Keratinocyte (primary cell): Measurements from ENCODE around the gene GAP43. TPM values are rescaled to one million over a fixed set of nuclear protein-coding genes. Genes with fewer than 3 reads are reported as not detected.

Experiments used
- DNase-seq: peaks from one replicate; pipeline ENCODE4 v3.0.0-alpha.2; 2011; ENCODE audit warnings: low read depth, missing footprints, low spot score
- FAIRE-seq: peaks from 2 replicates; lab custom pipeline; 2011; peaks lifted over from hg19 to GRCh38; lab: Jason Lieb, UNC
- H2AFZ ChIP-seq: 2 replicates; pipeline ENCODE4 v1.6.0; 2012; ENCODE audit warnings: low read length, control low read depth, inconsistent platforms; ENCODE audit not compliant: control insufficient read depth
- H3K27ac ChIP-seq: 2 replicates; pipeline ENCODE4 v1.5.1; 2011; ENCODE audit warnings: low read length; ENCODE audit not compliant: control insufficient read depth, insufficient read depth
- H3K27me3 ChIP-seq: 3 replicates; pipeline ENCODE4 v1.6.0; 2011; ENCODE audit warnings: low read length; ENCODE audit not compliant: control insufficient read depth, insufficient read depth; ENCODE audit errors: extremely low read depth
- H3K36me3 ChIP-seq, 2 experiments: 2 replicates in 1 of 2; 3 replicates in 1 of 2; pipeline ENCODE4 v1.5.1; 2011; ENCODE audit warnings: low read length in 2 of 2, mild to moderate bottlenecking in 1 of 2; ENCODE audit not compliant: control insufficient read depth in 2 of 2, insufficient read depth in 2 of 2; ENCODE audit errors: extremely low read depth in 1 of 2
- H3K4me1 ChIP-seq: 3 replicates; pipeline ENCODE4 v1.5.1; 2011; ENCODE audit warnings: low read length; ENCODE audit not compliant: control insufficient read depth, insufficient read depth; ENCODE audit errors: extremely low read depth
- H3K4me2 ChIP-seq: 3 replicates; pipeline ENCODE4 v1.6.0; 2011; ENCODE audit warnings: low read depth, low read length; ENCODE audit not compliant: control insufficient read depth, insufficient read depth; ENCODE audit errors: extremely low read depth
- H3K4me3 ChIP-seq, 3 experiments: fragments of 200-600 bp in 1 of 3; sonication (generic) in 1 of 3; 2 replicates in 2 of 3; 3 replicates in 1 of 3; pipeline ENCODE4 v1.5.1; 2011 to 2016; ENCODE audit warnings: low read length in 3 of 3, mild to moderate bottlenecking in 3 of 3, control low read depth in 2 of 3, inconsistent platforms in 1 of 3, low read depth in 1 of 3, mixed read lengths in 1 of 3, mixed run types in 1 of 3, moderate library complexity in 1 of 3; ENCODE audit not compliant: control insufficient read depth in 2 of 3, insufficient read depth in 2 of 3; ENCODE audit errors: extremely low read depth in 1 of 3
- H3K79me2 ChIP-seq: 2 replicates; pipeline ENCODE4 v1.6.0; 2012; ENCODE audit warnings: low read length; ENCODE audit not compliant: control insufficient read depth, insufficient read depth
- H3K9ac ChIP-seq: 3 replicates; pipeline ENCODE4 v1.6.0; 2011; ENCODE audit warnings: low read length; ENCODE audit not compliant: control insufficient read depth, insufficient read depth; ENCODE audit errors: extremely low read depth
- H3K9me1 ChIP-seq: 3 replicates; pipeline ENCODE4 v1.6.0; 2011; ENCODE audit warnings: low read length; ENCODE audit not compliant: control insufficient read depth, insufficient read depth; ENCODE audit errors: extremely low read depth
- H3K9me3 ChIP-seq: 2 replicates; pipeline ENCODE4 v1.5.1; 2012; ENCODE audit warnings: low read depth, low read length; ENCODE audit not compliant: control insufficient read depth
- H4K20me1 ChIP-seq: 3 replicates; pipeline ENCODE4 v1.6.0; 2011; ENCODE audit warnings: low read length; ENCODE audit not compliant: control insufficient read depth, insufficient read depth; ENCODE audit errors: extremely low read depth
- CTCF ChIP-seq, 3 experiments: IDR thresholded peaks in 1 of 3; conservative IDR thresholded peaks in 1 of 3; optimal IDR thresholded peaks in 1 of 3; 2 replicates in 2 of 3; 3 replicates in 1 of 3; pipeline versions ENCODE3 to v1.5.1; 2011; ENCODE audit warnings: low read length in 3 of 3, mild to moderate bottlenecking in 3 of 3, moderate library complexity in 2 of 3, control low read depth in 1 of 3, inconsistent platforms in 1 of 3; ENCODE audit not compliant: insufficient read depth in 2 of 3; ENCODE audit errors: extremely low read depth in 1 of 3
- EZH2 ChIP-seq: IDR thresholded peaks from one replicate; pipeline ENCODE4 v1.6.1; 2012; ENCODE audit warnings: inconsistent platforms, mild to moderate bottlenecking, low read length, moderate library complexity
- dilution Hi-C: fragments of 300-500 bp; cut with MboI; formaldehyde crosslinking; loops from one replicate; pipeline ENCODE4 v1.7.0; 2020; ENCODE audit warnings: low sequenced_read_pairs; ENCODE audit not compliant: extremely low pct_ligation_motif_present
- polyA plus RNA-seq, 5 experiments: library from polyadenylated mRNA; depleted of rRNA in 3 of 5; stranded (reverse) in 3 of 5; stranded (forward) in 1 of 5; unstranded in 1 of 5; fragments of >200 nt; gene quantifications; 1 replicate in 1 of 5; 2 replicates in 3 of 5; 3 replicates in 1 of 5; pipeline versions ENCODE4 v1.2.1 to v1.2.3, GENCODE V29; 2011 to 2012; ENCODE audit warnings: missing spikeins in 2 of 5, low read depth in 1 of 5, low replicate concordance in 1 of 5

GAP43 gene
- polyA plus RNA-seq, 1 donor (not counting 4 experiments of a cell fraction or from before 2014, with no cell fraction given): not detected

- no peak for FAIRE-seq
Measured at GRCh38 chr3:115681736-115682135, 58.4 kb downstream of the GAP43 start.

DNA sequence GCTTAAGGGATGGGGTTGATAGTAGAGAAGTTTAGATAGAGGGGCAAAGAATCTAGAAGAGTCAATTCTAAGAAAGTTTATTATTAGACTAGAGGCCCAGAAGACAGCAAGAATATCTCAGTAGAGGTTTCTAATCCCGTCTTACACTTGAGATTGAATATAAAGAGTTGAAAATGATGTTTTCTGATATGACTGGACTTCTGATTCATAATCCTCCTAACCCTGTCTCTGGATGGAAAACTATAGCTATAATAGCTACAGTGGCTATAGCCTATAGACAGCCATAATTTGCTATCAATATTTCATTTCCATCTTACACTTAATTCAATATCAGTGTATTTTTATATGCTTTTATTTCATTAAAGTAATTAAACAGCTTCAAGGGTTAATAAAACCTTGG is 60.0 kb downstream of the GAP43 start:
- no peaks in the 10 kb centered on the region for H3K4me1 ChIP-seq
- H3K27me3 ChIP-seq: no peaks in the 10 kb centered on the region
- H3K4me3 ChIP-seq: no peak overlapping the region
- no peak for DNase-seq
- no peak overlapping the region for H3K27ac ChIP-seq
- TF ChIP-seq EZH2: no peak
- no peak for TF ChIP-seq CTCF (optimal IDR thresholded peaks at IDR 0.05 in 1 of 3, IDR thresholded peaks at IDR 0.05 in 1 of 3, conservative IDR thresholded peaks at IDR 0.05 in 1 of 3; ENCODE audit: extremely low read depth in 1 of 3, insufficient read depth in 2 of 3, low read length in 3 of 3)
- no peaks in the 10 kb centered on the region for H4K20me1 ChIP-seq
- no peak overlapping the region for H3K4me2 ChIP-seq
- no peaks in the 10 kb centered on the region for H3K79me2 ChIP-seq
- no peaks in the 10 kb centered on the region for H3K9me3 ChIP-seq
- H3K36me3 ChIP-seq: no peaks in the 10 kb centered on the region
- dilution Hi-C loops: no loop called here
- no peaks in the 10 kb centered on the region for H3K9me1 ChIP-seq
- no peak overlapping the region for H3K9ac ChIP-seq
- no peak for FAIRE-seq
- no peak overlapping the region for H2AFZ ChIP-seq

More at GRCh38 chr3:115681736-115682135, 58.4 kb downstream of the GAP43 start:
- Histone ChIP-seq H3K4me3 (no peak overlapping the region), H3K9me3 (no peaks in the 10 kb centered on the region), H3K36me3 (no peaks in the 10 kb centered on the region), H2AFZ (no peak overlapping the region), H3K79me2 (no peaks in the 10 kb centered on the region), H3K4me2 (no peak overlapping the region), H3K27ac (no peak overlapping the region), H3K27me3 (no peaks in the 10 kb centered on the region), H3K9me1 (no peaks in the 10 kb centered on the region), H3K9ac (no peak overlapping the region), H3K4me1 (no peaks in the 10 kb centered on the region), H4K20me1 (no peaks in the 10 kb centered on the region)
- dilution Hi-C loops: no loop called here
- no peak for DNase-seq
- TF ChIP-seq EZH2 (no peak), CTCF (optimal IDR thresholded peaks at IDR 0.05 in 1 of 3, IDR thresholded peaks at IDR 0.05 in 1 of 3, conservative IDR thresholded peaks at IDR 0.05 in 1 of 3; ENCODE audit: extremely low read depth in 1 of 3, insufficient read depth in 2 of 3, low read length in 3 of 3) (no peak)
